Measurements from ENCODE around the gene CDV3. TPM values are rescaled to one million over a fixed set of nuclear protein-coding genes. Genes with fewer than 3 reads are reported as not detected.

The CDV3 gene
- total and polyA plus RNA-seq, 4 donors = 37.5 to 82.6 (median 53.1) TPM

- H3K9me3 ChIP-seq (ENCODE audit: control insufficient read depth in 4 of 4, low read length in 3 of 4) = no peaks in the 10 kb centered on the region
- WGBS = 93% methylated on average over 2 of the region's 2 CpGs
Observed at GRCh38 chr3:133593243-133593642, 19.8 kb downstream of the CDV3 start.

GRCh38 chr3:133595341-133595740, 21.9 kb downstream of the CDV3 start:
- 90% methylated on average over 1 of the region's 1 CpG for WGBS
- no peaks in the 10 kb centered on the region for H3K27me3 ChIP-seq (ENCODE audit: control insufficient read depth in 4 of 4, insufficient read depth in 4 of 4, low read length in 3 of 4)
- TF ChIP-seq CTCF (IDR thresholded peaks at IDR 0.05; ENCODE audit: low read depth, low read length, missing input control) = no peak
- no peak for TF ChIP-seq NR2F2 (IDR thresholded peaks at IDR 0.05)
- no peak overlapping the region for H3K27ac ChIP-seq (ENCODE audit: low read depth in 1 of 2, low read length in 2 of 2)
- peaks cover 0 to 1% (median 0%) of the 10 kb centered on the region in 4 donors for H3K36me3 ChIP-seq (ENCODE audit: control insufficient read depth in 4 of 4, insufficient read depth in 3 of 4, low read depth in 1 of 4, low read length in 3 of 4)
- no peaks in the 10 kb centered on the region for H3K4me1 ChIP-seq (ENCODE audit: control insufficient read depth in 4 of 4, insufficient read depth in 4 of 4, low read length in 3 of 4)
- DNase-seq (ENCODE audit: low spot score) = no peak
- no peak overlapping the region for H3K4me3 ChIP-seq (ENCODE audit: low read depth in 1 of 3, low read length in 3 of 3)
- no peaks in the 10 kb centered on the region for H3K9me3 ChIP-seq (ENCODE audit: control insufficient read depth in 4 of 4, low read length in 3 of 4)
- H3K9ac ChIP-seq (ENCODE audit: low read depth in 1 of 2, low read length in 2 of 2) = no peak overlapping the region

More at GRCh38 chr3:133593243-133593642, 19.8 kb downstream of the CDV3 start:
- no peak for TF ChIP-seq ZBTB33 (IDR thresholded peaks at IDR 0.05)
- no peak for TF ChIP-seq RXRA (IDR thresholded peaks at IDR 0.05)
- Histone ChIP-seq H3K9ac (ENCODE audit: low read depth in 1 of 2, low read length in 2 of 2) (no peak overlapping the region), H3K4me3 (ENCODE audit: low read depth in 1 of 3, low read length in 3 of 3) (no peak overlapping the region), H3K27me3 (ENCODE audit: control insufficient read depth in 4 of 4, insufficient read depth in 4 of 4, low read length in 3 of 4) (no peaks in the 10 kb centered on the region), H3K27ac (ENCODE audit: low read depth in 1 of 2, low read length in 2 of 2) (no peak overlapping the region), H3K4me1 (ENCODE audit: control insufficient read depth in 4 of 4, insufficient read depth in 4 of 4, low read length in 3 of 4) (peaks cover 0 to 10% (median 9%) of the 10 kb centered on the region in 4 donors), H3K36me3 (ENCODE audit: control insufficient read depth in 4 of 4, insufficient read depth in 3 of 4, low read depth in 1 of 4, low read length in 3 of 4) (peaks cover 0 to 7% (median 2%) of the 10 kb centered on the region in 4 donors)
- no peak for DNase-seq (ENCODE audit: low spot score)

- Histone ChIP-seq H3K9me3 (ENCODE audit: control insufficient read depth in 4 of 4, low read length in 3 of 4) (no peaks in the 10 kb centered on the region), H3K4me1 (ENCODE audit: control insufficient read depth in 4 of 4, insufficient read depth in 4 of 4, low read length in 3 of 4) (no peaks in the 10 kb centered on the region), H3K27ac (ENCODE audit: low read depth in 1 of 2, low read length in 2 of 2) (no peak overlapping the region), H3K4me3 (ENCODE audit: low read depth in 1 of 3, low read length in 3 of 3) (no peak overlapping the region), H3K9ac (ENCODE audit: low read depth in 1 of 2, low read length in 2 of 2) (no peak overlapping the region), H3K27me3 (ENCODE audit: control insufficient read depth in 4 of 4, insufficient read depth in 4 of 4, low read length in 3 of 4) (no peaks in the 10 kb centered on the region), H3K36me3 (ENCODE audit: control insufficient read depth in 4 of 4, insufficient read depth in 3 of 4, low read depth in 1 of 4, low read length in 3 of 4) (no peaks in the 10 kb centered on the region)
- DNase-seq (ENCODE audit: low spot score) = no peak
- TF ChIP-seq NR2F2 (IDR thresholded peaks at IDR 0.05) = no peak
- no peak for TF ChIP-seq REST (IDR thresholded peaks at IDR 0.05)
- no peak for TF ChIP-seq FOXA1 (IDR thresholded peaks at IDR 0.05)
- TF ChIP-seq SP1 (IDR thresholded peaks at IDR 0.05) = no peak
- 96% methylated on average over 3 of the region's 3 CpGs for WGBS
Observed at GRCh38 chr3:133598405-133598804, 24.9 kb downstream of the CDV3 start.

Measured in liver (tissue), 9 donors.